Measurements from ENCODE around the gene KRT2.

Gene KRT2

GRCh38 chr12:52686756-52687487, 34.9 kb upstream of the KRT2 start:
- in situ Hi-C loops (cut with MboI; ENCODE audit: low pct_unique_long_range_greater_than_20kb, low sequenced_read_pairs) = no loop called here
- DNase-seq = no peak

DNA sequence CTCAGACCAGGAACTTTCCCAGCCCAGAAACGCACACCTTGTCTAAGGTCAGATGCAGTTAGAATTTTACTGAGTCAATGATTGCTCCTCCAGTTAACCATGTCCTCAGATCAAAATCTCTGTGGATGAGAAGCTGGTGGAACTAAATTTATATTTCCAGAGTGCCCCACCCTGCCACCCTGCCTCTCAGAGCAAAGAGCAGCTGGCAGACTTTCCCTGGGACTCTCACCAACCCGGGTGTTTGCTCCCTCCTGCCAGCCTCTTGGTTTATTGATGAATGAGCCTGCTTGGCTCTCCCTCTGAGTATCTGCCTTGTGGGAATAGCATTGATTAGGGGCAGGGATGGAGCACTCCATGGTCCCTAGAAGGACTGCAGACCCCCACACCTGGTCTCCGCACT, 34.1 kb upstream of the KRT2 start:
- in situ Hi-C loops (cut with MboI; ENCODE audit: low pct_unique_long_range_greater_than_20kb, low sequenced_read_pairs) = no loop called here
- no peak for DNase-seq

DNA sequence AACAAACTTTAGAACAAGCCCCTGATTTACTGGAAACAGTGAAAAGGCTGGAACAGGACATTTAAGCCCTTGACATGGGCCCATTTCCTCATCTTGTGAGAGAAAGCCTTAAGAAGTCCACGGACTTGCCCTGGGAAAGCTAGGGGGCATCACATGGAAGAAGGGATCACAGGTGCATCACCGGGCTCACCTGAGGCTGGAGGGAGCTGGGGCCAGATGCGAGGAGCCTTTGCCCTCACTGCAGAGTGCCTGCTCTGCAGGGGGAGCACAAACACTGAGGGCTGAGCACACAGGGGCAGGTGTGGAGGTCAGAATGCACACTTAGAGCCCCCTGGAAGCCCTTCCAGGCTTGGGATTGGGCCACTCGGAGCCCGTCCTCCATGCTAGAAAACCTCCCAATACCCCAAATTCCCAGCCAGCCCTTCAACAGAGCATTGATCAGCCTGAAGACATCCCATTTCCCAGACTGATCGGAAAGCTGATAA, 33.4 kb upstream of the KRT2 start:
- in situ Hi-C loops (cut with MboI; ENCODE audit: low pct_unique_long_range_greater_than_20kb, low sequenced_read_pairs) = no loop called here
- no peak for DNase-seq

GRCh38 chr12:52684431-52684830, 32.4 kb upstream of the KRT2 start:
- in situ Hi-C loops (cut with MboI; ENCODE audit: low pct_unique_long_range_greater_than_20kb, low sequenced_read_pairs) = no loop called here
- DNase-seq = no peak

GRCh38 chr12:52683575-52684300, 31.7 kb upstream of the KRT2 start:
- in situ Hi-C loops (cut with MboI; ENCODE audit: low pct_unique_long_range_greater_than_20kb, low sequenced_read_pairs) = no loop called here
- DNase-seq = no peak

DNA sequence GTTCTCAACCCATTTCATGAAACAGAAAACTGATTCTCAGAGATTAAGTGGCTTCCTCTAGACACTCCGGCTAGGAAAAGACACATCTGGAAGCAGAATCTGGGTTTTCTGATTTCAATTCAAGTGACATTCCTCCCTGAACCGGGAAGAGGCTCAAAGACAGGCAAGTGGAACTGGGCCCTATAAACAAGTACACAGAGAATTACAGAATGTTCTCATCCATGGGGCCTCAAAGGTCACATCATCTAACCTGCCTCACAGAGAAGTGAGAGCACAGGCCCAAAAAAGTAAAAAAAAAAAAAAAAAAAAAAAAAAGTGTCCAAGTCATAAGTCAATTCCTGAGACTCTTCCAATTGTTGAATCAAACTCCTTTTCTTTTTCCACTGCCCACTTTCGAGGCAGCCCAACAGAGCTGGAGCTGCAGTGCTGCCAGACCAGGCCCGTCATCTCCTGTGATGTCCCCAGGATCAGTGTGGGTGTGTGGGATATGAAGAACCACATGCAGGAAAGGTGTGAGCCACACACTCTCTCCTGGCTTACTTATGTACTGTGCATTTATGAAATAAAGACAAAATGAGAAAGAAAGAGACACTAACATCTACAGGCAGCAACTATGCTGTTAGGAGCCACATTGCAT, 31.0 kb upstream of the KRT2 start:
- DNase-seq = no peak
- in situ Hi-C loops (cut with MboI; ENCODE audit: low pct_unique_long_range_greater_than_20kb, low sequenced_read_pairs) = no loop called here

GRCh38 chr12:52682381-52682660, 30.3 kb upstream of the KRT2 start:
- in situ Hi-C loops (cut with MboI; ENCODE audit: low pct_unique_long_range_greater_than_20kb, low sequenced_read_pairs) = no loop called here
- no peak for DNase-seq

- in situ Hi-C loops (cut with MboI; ENCODE audit: low pct_unique_long_range_greater_than_20kb, low sequenced_read_pairs) = no loop called here
- no peak for DNase-seq
Measured at GRCh38 chr12:52681526-52682380, 29.7 kb upstream of the KRT2 start.

DNA sequence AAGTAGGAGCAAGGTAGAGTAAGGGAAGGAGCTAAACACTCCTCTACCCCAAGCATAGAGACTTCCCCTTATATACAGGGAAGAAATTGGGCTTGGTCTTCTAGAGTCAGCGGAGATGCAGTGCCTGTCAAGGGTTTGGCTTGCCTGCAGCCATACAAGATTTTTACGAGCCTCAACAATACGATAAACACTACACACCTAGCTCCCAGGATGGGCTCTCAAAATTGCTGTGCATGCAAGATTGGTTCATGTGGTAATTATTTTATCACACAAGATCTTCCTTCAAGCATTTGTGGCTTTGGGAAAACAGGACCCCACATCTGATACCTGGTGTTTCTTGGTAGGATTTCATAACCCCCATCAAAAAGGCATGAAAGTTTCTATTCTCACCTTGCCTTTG, 28.4 kb upstream of the KRT2 start, which contains the start of gene KRT1:
TSS of gene KRT1 (minus strand) at position 45 of the 400 bp plus-strand sequence. CDS start 59 bp downstream, outside the sequence.
- no peak for DNase-seq
- in situ Hi-C loops (cut with MboI; ENCODE audit: low pct_unique_long_range_greater_than_20kb, low sequenced_read_pairs) = no loop called here

DNA sequence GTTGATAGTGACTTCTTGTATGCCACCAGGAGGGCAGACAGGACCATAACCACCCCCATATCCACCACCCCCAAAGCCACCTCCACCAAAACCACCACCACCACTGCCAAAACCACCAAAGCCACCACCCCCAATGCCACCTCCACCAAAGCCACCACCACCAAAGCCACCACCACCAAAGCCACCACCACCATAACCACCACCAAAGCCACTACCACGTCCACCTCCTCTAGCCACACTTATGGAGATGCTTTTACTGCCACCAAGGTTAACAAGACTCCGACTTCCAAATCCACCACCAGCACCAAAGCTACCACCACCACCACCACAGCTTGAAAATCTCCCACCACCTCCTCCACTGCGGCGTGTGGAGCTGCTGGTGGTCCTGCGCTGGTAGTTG, 27.9 kb upstream of the KRT2 start:
- in situ Hi-C loops (cut with MboI; ENCODE audit: low pct_unique_long_range_greater_than_20kb, low sequenced_read_pairs) = no loop called here
- DNase-seq = no peak

DNA sequence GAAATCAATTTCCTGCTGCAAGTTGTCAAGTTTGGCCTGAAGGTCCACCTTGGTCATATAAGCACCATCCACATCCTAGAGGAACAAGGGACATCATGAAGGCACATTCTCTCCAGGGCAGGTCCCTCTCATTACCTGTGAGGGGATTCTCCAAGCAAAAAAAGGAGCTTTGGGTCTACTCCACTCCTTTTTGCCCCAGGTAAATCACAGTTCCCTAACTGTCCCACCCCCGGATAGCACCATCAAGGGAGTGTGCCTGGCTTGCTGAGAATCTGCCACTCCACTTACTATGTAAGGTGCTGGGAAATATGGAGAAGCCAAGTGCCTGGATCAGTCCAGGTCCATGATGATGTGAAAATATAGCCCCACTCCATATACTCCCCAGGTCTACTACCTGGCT, 25.7 kb upstream of the KRT2 start:
- in situ Hi-C loops (cut with MboI; ENCODE audit: low pct_unique_long_range_greater_than_20kb, low sequenced_read_pairs) = no loop called here

DNA sequence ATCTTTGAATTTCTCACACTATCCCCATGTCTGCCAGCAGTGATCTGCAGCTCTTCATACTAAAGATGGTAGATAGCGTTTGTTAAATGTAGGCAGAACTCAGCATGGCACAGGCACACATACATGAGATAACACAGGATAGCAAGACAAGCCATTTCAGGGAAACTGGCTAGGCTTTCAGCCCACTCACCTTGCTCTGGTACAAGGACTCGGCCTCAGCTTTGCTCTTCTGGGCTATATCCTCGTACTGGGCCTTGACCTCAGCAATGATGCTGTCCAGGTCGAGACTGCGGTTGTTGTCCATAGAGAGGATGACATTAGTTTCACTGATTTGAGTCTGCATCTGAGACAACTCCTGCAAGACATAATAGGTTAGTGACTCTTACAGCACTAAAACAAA, 25.1 kb upstream of the KRT2 start:
- no peak for DNase-seq
- in situ Hi-C loops (cut with MboI; ENCODE audit: low pct_unique_long_range_greater_than_20kb, low sequenced_read_pairs) = no loop called here

More for the DNA sequence above, 25.7 kb upstream of the KRT2 start:
- no peak for DNase-seq

DNA sequence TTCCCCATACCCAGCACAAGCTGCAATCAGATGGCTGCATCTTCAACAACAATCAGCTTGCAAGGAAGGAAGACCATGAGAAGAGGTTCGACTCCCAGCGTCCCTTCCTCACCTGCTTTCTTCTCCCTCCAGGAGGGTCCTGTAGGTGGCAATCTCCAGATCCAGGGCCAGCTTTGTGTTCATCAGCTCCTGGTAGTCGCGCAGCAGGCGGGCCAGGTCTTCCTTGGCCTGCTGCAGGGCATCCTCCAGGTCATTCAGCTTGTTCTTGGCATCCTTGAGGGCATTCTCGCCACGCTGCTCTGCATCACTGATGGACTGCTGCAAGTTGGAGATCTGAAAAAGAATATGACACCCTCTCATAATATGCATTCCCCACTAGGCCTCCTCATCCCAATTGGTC, 24.2 kb upstream of the KRT2 start:
- in situ Hi-C loops (cut with MboI; ENCODE audit: low pct_unique_long_range_greater_than_20kb, low sequenced_read_pairs) = no loop called here
- DNase-seq = no peak

- in situ Hi-C loops (cut with MboI; ENCODE audit: low pct_unique_long_range_greater_than_20kb, low sequenced_read_pairs) = no loop called here
Measured at GRCh38 chr12:52675301-52675701, 23.3 kb upstream of the KRT2 start.

DNA sequence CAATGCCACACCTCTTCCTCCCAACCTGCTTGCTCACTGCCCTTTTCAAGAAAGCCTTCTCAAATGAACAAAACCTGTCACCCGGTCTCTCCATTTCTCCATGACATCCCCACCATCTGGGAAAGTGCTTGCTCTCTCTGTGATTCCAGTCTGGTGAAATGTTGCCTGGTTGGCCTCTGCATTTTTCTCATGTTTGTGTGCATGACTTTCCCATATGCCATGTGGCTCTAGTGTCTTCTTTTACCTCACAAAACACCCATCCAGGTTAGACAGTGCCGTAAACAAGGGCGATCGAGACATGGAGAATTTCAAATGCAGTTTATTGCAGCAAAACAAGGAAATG, 22.4 kb upstream of the KRT2 start:
- in situ Hi-C loops (cut with MboI; ENCODE audit: low pct_unique_long_range_greater_than_20kb, low sequenced_read_pairs) = no loop called here
- no peak for DNase-seq

More at GRCh38 chr12:52675301-52675701, 23.3 kb upstream of the KRT2 start:
- no peak for DNase-seq

DNA sequence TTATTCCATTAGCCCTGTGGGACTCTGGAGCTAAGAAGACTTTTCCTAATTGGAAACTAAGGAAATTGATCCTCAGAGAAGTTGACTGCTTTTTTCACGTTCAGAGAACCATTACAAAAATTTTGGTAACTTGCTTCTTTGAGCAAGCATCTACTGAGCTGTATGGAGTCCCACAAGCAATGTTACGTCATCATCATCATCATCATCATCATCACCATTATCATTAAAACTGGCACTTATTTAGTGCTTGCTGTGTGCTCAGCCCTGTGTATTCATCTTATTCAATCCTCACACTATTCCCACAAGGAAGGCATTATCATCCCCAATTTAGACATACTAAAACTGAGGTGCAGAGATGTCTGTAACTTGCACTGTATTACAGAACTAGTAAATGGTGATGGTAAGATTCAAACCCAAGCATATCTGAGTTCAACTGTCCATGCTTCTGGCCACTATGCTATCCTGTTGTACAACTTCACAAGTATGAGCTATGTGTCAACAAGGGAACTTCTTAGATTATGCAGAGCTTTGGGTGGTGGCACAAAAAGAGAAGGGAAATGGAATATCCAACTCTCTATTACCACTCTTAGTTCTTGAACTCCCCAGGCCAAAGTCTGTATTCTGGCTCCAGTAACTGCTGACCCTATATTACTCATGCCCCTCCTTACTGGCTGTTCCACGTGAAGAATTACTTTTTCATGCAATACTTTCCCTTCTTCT, 21.9 kb upstream of the KRT2 start:
- DNase-seq = no peak
- in situ Hi-C loops (cut with MboI; ENCODE audit: low pct_unique_long_range_greater_than_20kb, low sequenced_read_pairs) = no loop called here

DNA sequence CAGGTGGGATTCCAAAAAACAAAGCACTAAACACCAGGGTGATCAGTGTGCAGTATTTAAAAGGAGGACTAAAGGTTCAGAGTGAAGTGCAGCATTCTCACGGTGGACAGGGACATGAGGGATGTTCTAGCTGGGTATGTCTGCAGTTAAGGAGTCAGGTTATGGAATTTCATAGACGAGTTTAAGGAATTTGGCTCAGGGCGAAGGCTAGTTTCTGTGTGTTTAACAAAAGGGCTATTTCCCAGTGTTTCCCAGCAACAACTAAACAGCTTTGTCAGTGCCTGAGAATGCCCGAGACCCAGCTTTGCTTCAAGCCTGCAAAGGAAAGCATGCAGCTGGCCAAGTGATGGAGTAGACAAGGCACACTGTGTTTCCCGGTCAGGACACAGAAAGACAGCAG, 21.2 kb upstream of the KRT2 start:
- no peak for DNase-seq
- in situ Hi-C loops (cut with MboI; ENCODE audit: low pct_unique_long_range_greater_than_20kb, low sequenced_read_pairs) = no loop called here

DNA sequence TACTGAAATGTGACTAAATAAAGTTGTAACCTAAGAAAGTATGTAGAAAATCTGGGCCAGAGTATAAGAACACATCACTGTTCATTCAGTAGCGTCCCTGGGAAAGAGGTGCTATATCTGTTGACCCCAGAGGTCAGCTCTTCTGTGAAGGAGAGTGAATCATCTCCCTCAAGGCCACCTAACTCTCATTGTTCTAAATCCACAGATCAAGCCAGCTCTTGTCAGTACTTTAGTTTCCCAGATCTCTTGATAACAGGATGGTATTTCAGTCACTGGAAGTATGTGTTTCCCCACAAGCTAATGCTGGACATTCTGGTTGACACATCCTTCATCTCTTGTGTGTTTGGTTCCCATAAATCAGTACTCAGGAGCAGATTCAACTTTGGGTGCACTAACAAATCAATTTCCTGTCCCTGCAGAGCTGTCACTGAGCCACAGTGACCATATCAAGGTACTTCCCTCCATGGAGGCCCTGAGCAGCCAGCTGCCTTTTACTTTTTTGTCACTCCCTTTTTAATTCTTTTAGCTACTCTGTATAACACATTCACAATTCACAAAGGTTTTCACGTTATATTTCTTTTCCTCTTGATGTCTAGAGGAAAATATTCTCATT, 20.4 kb upstream of the KRT2 start:
- no peak for DNase-seq
- in situ Hi-C loops (cut with MboI; ENCODE audit: low pct_unique_long_range_greater_than_20kb, low sequenced_read_pairs) = no loop called here

DNA sequence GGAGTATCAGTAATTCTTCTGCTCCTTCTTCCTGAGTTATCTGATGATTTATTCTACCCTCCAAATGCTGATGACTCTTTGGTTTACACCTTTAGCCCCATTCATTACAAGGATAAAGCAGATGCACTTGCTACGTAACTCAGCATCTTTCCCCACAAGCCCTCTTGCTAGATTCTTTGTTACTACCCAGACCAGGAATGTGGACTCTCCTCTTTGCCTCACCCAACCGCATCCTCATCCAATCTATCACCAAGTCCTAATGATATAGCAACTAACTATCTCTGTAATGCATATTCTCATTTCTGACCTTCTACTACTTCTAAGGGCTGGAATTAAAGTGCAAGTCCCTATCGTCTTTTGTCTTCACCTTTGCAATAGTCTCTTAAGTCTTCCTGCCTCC, 18.9 kb upstream of the KRT2 start:
- in situ Hi-C loops (cut with MboI; ENCODE audit: low pct_unique_long_range_greater_than_20kb, low sequenced_read_pairs) = no loop called here
- DNase-seq = no peak
